ENCODE data around the gene PLCL1. TPM values are rescaled to one million over a fixed set of nuclear protein-coding genes. Genes with fewer than 3 reads are reported as not detected.
A peak's percentile ranks its signal among the peaks of the same experiment; 100 is the strongest.

The PLCL1 gene
- total and polyA plus RNA-seq, 10 of the 15 experiments (the other 5 are each of a cell fraction or from before 2014, with no cell fraction given), result 0.03 to 1.5 (median 0.22) TPM

GRCh38 chr2:197944416-197945096 is 140.2 kb downstream of the PLCL1 start:
- no peak for DNase-seq (ENCODE audit: low read depth, low spot score)
- Histone ChIP-seq H3K4me3 (no peak overlapping the region), H3K9me3 (replicated peaks; ENCODE audit: control insufficient read depth, insufficient read depth, low read length) (no peaks in the 10 kb centered on the region), H3K9ac (ENCODE audit: control insufficient read depth, insufficient read depth, low read length) (no peak overlapping the region), H3K79me2 (ENCODE audit: control insufficient read depth, insufficient read depth, low read length) (no peaks in the 10 kb centered on the region), H3K27me3 (replicated peaks in 1 of 2; ENCODE audit: control insufficient read depth in 2 of 2, insufficient read depth in 2 of 2, low read length in 1 of 2) (no peaks in the 10 kb centered on the region; a peak in 1 of 4 replicates), H4K20me1 (ENCODE audit: control insufficient read depth, insufficient read depth) (no peaks in the 10 kb centered on the region), H3K27ac (ENCODE audit: control insufficient read depth, insufficient read depth) (no peak overlapping the region), H3K36me3 (ENCODE audit: control insufficient read depth in 2 of 2, insufficient read depth in 2 of 2, low read length in 1 of 2) (no peaks in the 10 kb centered on the region), H3K4me1 (ENCODE audit: control insufficient read depth, insufficient read depth, low read length) (no peaks in the 10 kb centered on the region), H2AFZ (ENCODE audit: control insufficient read depth, low read depth, low read length) (no peak overlapping the region), H3K4me2 (ENCODE audit: control insufficient read depth, insufficient read depth) (0 out of 2 replicates have a peak overlapping the region, but pooled peaks have one; percentile 3)
- RAD21 ChIA-PET (ENCODE audit: unreplicated experiment), result interaction anchor here (0.5 to 1.7 kb wide), 10 partner anchors 9 to 1841 kb away, joined by 3 to 6 read pairs (median 4); no protein-coding TSS in a partner anchor
- SMC1A ChIA-PET (ENCODE audit: uncharacterized antibody, unreplicated experiment), result interaction anchor here (0.6 to 3.8 kb wide), 16 partner anchors 7 to 182 kb away, joined by 3 to 23 read pairs (median 4); no protein-coding TSS in a partner anchor
- POLR2A ChIA-PET, result interaction anchor here (0.6 to 1.0 kb wide), 3 partner anchors 12 to 909 kb away, joined by 3 to 4 read pairs (median 4); no protein-coding TSS in a partner anchor
- in situ Hi-C loops (cut with MboI), result no loop called here
- WGBS (ENCODE audit: insufficient coverage, insufficient replicate concordance, low lambda C conversion rate, missing lambda C conversion rate), result 53% methylated on average over 2 of the region's 2 CpGs
- peak; percentile 33 for ATAC-seq
- CTCF ChIA-PET, result interaction anchor here (0.8 to 1.1 kb wide), 2 partner anchors 9 to 52 kb away, joined by 3 to 6 read pairs; no protein-coding TSS in a partner anchor
- FAIRE-seq, result no peak
- BruUV-seq (replicated peaks), result no TSS peak
- intact Hi-C loops (cut with micrococcal nuclease; ENCODE audit: unreplicated experiment), result no loop called here
- no peak for TF ChIP-seq WRNIP1 (IDR thresholded peaks at IDR 0.05; ENCODE audit: borderline replicate concordance, low read depth, low read length)
- no peak for TF ChIP-seq JUNB (IDR thresholded peaks at IDR 0.05)
- TF ChIP-seq NFYA (IDR thresholded peaks at IDR 0.05; ENCODE audit: borderline replicate concordance, low read depth, low read length), result no peak
- no peak for TF ChIP-seq RB1 (IDR thresholded peaks at IDR 0.05; ENCODE audit: borderline replicate concordance)
- no peak for TF ChIP-seq ZNF24 (IDR thresholded peaks at IDR 0.05)
- TF ChIP-seq CREM (IDR thresholded peaks at IDR 0.05; ENCODE audit: low read depth), result no peak
- no peak for TF ChIP-seq NKRF (conservative IDR thresholded peaks at IDR 0.05)
- no peak for TF ChIP-seq MEF2B (IDR thresholded peaks at IDR 0.05; ENCODE audit: partially characterized antibody, poor library complexity, severe bottlenecking)
- TF ChIP-seq RCOR1 (conservative IDR thresholded peaks at IDR 0.05; ENCODE audit: low read depth, low read length), result no peak
- TF ChIP-seq CUX1 (IDR thresholded peaks at IDR 0.05; ENCODE audit: insufficient replicate concordance, low read depth, low read length), result no peak
- no peak for TF ChIP-seq ZBTB11 (CRISPR knock-in tag; IDR thresholded peaks at IDR 0.05)
